ENCODE data around the gene GAST. TPM values are rescaled to one million over a fixed set of nuclear protein-coding genes. Genes with fewer than 3 reads are reported as not detected.

GAST gene
- total and polyA plus RNA-seq, 9 of the 15 experiments (the other 6 are each of a cell fraction or from before 2014, with no cell fraction given), result not detected

- TF ChIP-seq E2F6 (IDR thresholded peaks at IDR 0.05; ENCODE audit: borderline replicate concordance in 1 of 2, extremely low read depth in 1 of 2, insufficient read depth in 1 of 2, insufficient read length in 1 of 2, low read depth in 1 of 2, low read length in 1 of 2, poor library complexity in 1 of 2, severe bottlenecking in 1 of 2), result no peak
- no peak for TF ChIP-seq IRF9 (tag; IDR thresholded peaks at IDR 0.05)
- no peak for TF ChIP-seq OTX1 (CRISPR knock-in tag; IDR thresholded peaks at IDR 0.05)
- no peak for TF ChIP-seq TCFL5 (CRISPR knock-in tag; conservative IDR thresholded peaks at IDR 0.05)
- TF ChIP-seq NCOA4 (IDR thresholded peaks at IDR 0.05; ENCODE audit: partially characterized antibody), result no peak
- peak; percentile 78 for TF ChIP-seq ELF1 (tag; IDR thresholded peaks at IDR 0.05)
- TF ChIP-seq KDM4B (IDR thresholded peaks at IDR 0.05; ENCODE audit: borderline replicate concordance in 2 of 2, low read depth in 1 of 2), result no peak
- no peak for TF ChIP-seq WHSC1 (IDR thresholded peaks at IDR 0.05; ENCODE audit: low read length)
- TF ChIP-seq RBM14 (IDR thresholded peaks at IDR 0.05; ENCODE audit: borderline replicate concordance, insufficient read depth, low read depth, low read length), result no peak
- peak; percentile 94 for TF ChIP-seq ZNF24 (IDR thresholded peaks at IDR 0.05)
- peak; percentile 45; the same call in 1 of the 2 replicates for TF ChIP-seq REST (IDR thresholded peaks at IDR 0.05; ENCODE audit: borderline replicate concordance)
- TF ChIP-seq REST (CRISPR knock-in tag; IDR thresholded peaks at IDR 0.05; ENCODE audit: low read depth), result no peak
- peak; percentile 28 for TF ChIP-seq CTCFL (IDR thresholded peaks at IDR 0.05; ENCODE audit: borderline replicate concordance, insufficient read depth, low read depth, low read length, poor library complexity, severe bottlenecking)
Measured at GRCh38 chr17:41695954-41696757, 16.0 kb upstream of the GAST start (continued).
